ENCODE data around the gene TNFRSF1A.

TNFRSF1A gene

DNA sequence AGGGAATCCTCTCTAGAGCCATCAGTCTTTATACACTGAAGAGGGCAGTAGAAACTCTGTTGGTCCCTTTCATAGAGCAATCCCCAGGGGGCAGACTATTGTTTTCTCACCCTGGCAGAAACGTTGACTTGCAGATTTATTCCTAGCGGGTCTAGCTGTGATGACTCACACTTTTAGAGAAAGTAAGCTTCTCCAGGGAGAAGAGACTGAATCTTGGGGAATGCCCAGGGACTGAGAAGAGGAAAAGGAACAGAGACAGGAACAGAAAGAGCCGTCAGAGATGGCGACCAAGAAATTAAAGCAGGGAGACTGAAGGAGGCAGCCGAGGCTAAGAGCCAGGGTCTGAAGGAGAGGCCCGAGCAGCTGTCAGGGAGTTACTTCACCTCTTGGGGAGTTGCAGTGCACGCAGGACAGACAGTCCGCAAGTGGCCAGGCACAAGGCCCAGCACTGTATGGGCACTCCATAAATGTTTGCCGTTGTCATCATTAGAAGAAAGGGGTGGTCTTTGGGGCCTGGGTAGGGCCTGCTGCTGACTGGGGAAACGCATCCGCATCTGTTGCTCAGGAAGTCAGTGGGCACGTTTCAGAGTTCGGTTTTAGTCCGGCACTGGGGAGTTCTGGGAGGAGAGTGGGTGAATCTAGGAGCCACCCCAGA, 18.4 kb downstream of the TNFRSF1A start:
- peak; percentile 97 for DNase-seq (ENCODE audit: low read depth)

DNA sequence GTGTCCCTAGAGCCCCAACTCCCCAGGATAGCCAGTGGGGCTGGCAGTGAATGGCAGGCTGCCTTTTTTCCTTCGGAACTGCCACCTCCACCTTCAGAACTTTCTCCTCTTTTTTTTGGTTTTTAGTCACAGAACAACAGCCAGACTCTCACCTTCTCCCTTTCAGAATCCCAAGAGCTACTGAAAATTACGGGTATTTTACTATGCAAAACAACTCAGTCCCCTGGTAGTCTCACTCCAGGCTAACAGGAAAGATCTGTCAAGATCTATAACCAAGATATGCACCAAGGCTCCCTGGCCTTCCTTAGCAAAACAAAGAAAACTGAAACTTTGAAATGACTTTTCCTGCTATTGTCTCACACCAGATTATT, 18.9 kb downstream of the TNFRSF1A start:
- no peak for DNase-seq (ENCODE audit: low read depth)

DNA sequence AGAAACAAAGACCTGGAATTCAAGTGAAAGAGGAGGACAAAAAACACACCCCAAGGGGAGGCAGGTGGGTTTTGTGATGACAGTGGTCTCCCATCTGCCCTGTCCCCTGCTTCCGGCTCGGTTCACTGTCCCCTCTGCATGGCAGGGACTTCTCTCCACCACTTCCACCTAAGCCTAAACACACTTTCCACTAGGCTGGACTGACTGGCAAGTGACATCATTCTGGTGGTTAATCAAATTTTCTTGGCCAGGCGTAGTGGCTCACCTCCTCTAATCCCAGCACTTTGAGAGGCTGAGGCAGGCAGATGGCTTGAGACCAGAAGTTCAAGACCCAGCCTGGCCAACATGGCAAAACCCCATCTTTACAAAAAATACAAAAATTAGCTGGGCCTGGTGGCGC, 19.5 kb downstream of the TNFRSF1A start:
- no peak for DNase-seq (ENCODE audit: low read depth)

DNA sequence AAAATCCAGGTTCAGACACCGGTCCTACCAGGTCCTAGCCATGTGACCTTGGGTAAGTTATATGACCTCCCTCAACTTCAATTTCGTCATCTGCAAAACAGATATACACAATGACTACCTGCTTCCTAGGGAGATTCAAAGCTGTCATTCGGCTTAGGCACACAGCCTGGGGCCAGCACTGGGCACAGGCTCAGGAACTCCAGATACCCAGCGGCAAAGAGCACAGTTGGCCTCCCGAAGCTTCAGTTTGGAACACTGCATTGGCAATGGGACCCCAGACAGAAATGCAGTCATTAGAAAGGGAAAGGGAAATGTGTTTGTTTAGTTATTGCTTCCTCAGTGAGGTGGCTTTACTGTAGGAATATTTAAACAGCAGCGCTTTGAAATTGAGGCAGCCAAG, 20.0 kb downstream of the TNFRSF1A start:
- DNase-seq (ENCODE audit: low read depth): no peak

DNA sequence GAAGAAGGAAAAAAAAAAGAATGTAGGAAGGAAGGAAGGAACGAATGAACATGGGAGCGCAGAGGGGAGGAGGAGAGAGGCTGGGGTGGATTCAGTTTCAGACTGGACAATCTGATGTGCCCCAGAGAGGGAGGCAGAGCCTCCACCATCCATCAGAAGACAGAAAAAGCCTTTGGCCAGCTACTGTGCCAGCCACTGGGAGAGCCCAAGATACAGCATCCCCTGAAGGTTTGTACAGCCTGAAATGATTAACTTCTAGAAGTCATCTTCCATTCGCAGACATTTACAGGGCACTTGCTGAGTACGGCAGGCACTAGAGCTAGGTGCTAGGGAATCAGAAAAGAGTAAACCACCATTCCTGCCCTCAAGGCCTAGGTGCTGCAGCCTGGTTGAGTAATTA, 22.4 kb downstream of the TNFRSF1A start:
- peak; percentile 24 for DNase-seq (ENCODE audit: low read depth)

DNA sequence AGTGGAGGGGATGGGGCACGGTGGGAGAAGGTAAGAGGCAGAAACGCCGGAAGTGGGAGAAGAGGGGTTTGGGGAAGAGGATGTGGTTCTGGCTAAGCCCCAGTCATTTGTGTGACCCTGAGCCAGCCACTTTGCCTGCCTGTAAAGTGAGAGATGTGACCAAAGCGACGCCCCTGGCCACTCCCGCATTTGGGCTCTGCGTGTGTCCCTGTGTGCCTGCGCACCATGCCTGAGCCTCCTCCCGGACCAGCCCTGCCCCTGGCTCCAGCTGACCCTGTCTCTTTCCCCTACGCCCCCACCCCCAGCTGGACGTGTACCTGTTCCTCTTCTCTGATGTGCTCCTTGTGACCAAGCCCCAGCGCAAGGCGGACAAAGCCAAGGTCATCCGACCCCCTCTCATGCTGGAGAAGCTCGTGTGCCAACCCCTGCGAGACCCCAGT, 23.4 kb downstream of the TNFRSF1A start:
- DNase-seq (ENCODE audit: low read depth): no peak

DNA sequence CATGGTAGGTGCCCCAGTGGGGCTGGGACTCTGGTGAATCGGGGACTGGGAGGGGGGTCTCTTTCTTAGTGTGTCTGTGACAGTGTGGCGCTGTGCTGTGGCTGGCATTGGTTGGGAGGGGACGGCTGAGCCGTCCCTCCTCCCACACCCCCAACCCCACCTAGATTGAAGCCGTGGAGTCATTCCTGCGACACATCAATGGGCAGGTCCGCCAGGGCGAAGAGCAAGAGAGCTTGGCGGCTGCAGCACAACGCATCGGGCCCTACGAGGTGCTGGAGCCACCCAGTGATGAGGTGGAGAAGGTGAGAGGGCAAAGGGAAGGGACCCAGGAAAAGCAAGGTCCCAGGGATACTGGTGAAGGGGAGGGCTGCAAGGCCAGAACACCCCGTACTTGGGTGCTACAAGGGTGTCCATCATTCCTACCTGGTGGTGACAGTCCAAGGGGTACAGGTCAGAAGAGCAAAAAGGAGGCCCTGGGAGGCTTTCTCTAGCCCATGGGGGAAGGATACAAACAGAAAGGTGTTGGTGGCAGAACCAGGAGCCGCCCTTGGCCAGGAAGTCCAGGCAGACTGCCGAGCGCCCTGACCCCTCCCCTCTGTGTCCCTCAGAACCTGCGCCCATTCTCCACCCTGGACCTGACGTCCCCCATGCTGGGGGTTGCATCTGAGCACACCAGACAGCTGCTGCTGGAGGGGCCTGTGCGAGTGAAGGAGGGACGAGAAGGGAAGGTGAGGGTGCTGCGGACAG, 24.0 kb downstream of the TNFRSF1A start:
- no peak for DNase-seq (ENCODE audit: low read depth)

DNA sequence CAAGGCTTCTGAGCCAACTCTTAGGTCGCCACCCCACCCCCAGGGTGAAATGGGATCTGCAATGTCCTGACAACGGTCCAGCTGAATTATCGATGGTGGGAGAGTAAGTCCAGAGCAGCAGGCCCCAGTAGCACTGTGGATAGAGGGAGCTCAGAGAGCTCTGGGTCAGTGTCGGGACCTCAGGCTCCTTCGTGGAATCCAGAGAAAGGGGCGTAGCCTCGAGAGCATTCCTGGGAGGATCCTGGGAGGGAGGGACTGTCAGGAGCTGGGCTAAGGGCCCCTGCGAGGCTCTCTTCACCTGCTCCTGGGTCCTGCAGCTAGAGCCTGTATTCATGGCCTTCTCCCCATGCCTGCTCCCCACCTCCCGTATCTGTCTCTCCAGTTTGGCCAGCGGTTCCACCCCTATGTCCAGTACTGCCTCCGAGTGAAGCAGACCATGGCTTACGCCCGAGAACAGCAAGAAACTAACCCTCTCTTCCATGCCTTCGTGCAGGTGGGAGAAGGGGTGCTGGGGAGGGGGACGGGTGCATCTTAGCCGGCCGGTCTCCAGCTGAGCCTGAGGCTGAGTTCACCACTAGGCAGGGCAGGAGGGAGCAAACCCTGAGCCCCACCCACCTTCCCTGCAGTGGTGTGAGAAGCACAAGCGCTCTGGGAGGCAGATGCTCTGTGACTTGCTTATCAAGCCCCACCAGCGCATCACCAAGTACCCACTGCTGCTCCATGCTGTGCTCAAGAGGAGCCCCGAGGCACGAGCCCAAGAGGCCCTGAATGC, 24.8 kb downstream of the TNFRSF1A start:
- peak; percentile 34 for DNase-seq (ENCODE audit: low read depth)

DNA sequence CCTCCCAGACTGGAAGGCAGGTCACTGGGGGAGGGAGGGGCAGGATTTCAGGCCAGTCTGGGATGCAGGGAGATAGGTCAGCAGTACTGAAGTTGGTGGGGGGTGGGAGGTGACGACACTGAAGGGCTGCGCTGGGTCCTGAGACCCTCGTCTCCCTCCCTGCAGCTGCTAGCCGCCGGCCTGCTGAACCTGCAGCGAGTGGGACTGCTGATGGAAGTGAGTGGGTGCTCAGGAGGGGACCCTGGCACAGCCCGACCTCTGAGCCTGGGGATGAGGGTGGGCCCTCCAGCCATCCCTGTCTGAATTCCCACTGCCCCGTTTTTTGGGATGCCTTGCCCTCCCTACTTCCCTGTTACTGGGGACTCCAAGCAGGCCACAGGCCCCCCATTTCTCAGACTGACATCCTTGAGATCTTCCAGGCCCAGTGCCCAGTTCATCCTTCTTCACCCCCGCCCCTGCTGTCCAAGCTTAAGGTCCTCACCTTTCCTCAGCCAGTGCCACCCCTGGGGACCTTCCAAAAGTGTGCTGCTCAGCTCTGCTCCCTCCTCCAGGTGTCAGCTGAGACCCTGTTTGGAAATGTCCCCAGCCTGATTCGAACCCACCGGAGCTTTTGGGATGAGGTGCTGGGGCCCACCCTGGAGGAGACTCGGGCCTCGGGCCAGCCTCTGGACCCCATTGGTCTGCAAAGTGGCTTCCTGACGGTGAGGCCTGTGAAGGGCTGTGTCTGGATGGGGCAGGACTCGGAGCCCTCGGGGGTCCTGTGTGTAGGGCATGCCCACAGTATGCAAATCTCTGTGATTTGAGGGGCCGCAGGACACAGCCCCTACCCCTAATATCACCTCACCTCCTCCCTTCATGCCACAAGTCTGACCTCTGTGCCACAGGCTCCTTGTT, 25.9 kb downstream of the TNFRSF1A start:
- no peak for DNase-seq (ENCODE audit: low read depth)

DNA sequence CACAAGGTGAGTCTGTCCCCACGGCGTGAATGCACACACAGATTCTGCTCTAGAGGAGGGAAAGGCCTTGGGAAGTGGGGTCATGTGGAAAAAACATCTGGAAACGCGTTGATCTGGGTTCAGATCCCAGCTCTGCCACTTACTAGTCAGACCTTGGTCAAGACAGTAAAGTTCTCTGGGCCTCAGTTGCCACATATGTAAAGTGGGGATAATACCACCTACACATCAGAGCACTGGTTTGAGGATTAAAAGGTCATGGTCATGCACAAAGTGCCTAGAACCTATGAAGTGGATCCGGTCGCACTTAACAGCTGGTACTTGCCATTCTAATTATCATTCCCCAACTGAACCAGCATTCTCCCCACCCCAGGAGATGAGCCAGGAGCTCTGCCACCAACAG, 26.7 kb downstream of the TNFRSF1A start:
- DNase-seq (ENCODE audit: low read depth): no peak

DNA sequence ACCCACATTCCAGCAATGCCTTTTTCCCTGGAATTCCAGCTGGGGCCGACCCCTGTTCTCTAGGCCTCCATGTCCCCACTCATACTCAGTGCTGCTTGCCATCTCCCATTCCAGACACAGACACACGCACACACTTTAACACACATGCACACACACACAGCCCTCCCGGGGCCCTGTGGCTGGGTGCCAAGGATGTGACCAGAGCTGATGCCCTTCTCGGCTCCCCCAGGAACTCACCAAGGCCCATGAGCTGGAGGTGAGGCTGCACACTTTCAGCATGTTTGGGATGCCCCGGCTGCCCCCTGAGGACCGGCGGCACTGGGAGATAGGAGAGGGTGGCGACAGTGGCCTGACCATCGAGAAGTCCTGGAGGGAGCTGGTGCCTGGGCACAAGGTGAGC, 27.1 kb downstream of the TNFRSF1A start:
- no peak for DNase-seq (ENCODE audit: low read depth)

DNA sequence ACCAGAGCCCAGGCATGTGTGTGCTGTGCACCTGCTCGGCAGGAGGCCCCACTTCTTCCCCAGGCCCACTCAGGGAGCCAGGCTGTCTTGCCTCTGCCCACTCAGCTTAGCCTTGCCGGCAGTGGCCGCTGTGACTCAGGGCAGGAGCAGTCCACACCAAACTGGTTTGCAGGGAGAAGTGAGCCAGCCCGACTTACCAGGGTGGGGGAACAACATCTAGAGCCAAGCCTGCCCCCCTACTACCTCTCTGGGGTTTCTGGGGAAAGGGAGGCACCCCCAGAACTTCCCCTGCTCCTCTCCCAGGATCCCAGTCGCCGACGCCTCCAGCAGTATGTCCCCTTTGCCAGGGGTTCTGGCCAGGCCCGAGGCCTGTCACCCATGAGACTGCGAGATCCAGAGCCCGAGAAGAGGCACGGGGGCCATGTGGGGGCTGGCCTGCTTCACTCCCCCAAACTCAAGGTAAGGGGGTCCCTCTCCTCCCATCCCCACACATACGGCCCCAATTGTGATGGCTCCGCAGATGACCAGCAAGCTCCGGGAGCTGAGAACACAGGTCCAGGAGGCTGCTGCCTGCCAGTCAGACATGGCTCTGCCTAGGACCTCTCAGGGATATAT, 28.4 kb downstream of the TNFRSF1A start:
- no peak for DNase-seq (ENCODE audit: low read depth)

DNA sequence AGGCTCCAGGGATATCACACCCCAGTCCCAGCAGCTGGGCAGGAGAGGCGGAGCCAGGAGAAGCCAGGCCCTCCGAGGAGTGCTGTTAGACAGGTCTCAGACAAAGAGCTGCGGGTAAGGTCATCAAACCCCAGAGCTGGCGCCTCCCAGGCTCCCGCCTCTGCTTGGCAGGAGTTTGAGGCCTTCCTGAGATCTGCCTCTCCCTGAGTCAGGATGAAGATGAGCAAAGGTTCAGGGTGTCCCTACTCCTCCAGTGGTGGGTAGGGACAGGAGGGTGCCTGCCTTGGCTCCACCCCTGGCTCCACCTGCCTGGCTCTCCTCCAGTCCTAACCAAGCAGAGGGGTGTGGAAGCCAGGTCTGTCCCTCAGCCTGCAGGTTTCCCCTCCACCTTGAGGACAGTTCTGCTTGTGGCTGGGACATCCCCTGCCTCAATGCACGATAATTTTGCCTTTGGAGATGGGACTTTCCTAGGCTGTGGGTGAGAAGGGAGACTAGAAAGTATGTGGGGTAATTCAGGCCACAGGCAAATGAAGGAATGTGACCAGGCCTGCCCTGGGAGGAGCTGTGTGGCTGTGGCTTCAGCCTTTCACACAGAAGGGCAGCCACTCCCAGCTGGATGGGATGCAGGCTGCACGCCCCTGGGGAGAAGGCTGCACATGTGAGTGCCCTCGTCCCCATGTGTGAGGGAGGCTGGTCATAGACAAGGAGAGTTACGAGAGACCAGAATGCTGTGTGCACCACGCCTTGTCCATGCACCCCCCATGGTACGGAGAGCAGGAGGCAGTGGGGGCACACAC, 29.1 kb downstream of the TNFRSF1A start:
- DNase-seq (ENCODE audit: low read depth): peak; percentile 66

DNA sequence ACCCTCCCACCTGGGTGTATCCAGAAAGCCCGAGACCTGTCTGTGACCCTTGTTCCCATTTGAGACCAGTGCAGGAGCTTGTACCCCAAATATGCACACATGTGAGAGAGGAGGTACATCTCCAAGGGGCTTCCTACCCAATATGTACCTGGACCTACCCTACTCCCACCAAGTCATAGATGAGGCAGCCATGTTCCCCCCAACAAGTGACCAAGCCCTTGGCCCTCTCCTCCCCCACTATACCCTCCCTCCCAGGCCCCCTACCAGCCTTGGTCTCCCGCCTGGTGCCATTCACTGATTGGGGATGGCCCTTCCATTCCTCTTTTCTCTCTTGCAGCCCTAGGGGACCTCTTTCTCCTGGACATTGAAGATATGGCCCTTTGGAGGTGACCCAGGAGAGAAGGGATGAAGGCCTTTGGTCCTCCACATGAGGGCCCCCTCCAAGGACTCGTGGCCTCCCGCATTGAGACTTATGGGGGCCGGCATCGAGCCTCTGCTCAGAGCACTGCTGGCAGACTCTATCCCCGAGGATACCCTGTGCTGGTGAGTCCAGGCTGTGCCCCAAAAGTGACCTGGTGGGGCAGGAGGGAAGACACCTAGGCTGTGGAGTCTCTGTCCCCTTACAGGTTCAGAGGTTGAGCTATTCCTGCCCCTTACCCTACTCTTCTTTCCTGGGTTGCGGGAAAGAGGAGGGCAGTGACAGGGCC, 29.9 kb downstream of the TNFRSF1A start:
- no peak for DNase-seq (ENCODE audit: low read depth)

DNA sequence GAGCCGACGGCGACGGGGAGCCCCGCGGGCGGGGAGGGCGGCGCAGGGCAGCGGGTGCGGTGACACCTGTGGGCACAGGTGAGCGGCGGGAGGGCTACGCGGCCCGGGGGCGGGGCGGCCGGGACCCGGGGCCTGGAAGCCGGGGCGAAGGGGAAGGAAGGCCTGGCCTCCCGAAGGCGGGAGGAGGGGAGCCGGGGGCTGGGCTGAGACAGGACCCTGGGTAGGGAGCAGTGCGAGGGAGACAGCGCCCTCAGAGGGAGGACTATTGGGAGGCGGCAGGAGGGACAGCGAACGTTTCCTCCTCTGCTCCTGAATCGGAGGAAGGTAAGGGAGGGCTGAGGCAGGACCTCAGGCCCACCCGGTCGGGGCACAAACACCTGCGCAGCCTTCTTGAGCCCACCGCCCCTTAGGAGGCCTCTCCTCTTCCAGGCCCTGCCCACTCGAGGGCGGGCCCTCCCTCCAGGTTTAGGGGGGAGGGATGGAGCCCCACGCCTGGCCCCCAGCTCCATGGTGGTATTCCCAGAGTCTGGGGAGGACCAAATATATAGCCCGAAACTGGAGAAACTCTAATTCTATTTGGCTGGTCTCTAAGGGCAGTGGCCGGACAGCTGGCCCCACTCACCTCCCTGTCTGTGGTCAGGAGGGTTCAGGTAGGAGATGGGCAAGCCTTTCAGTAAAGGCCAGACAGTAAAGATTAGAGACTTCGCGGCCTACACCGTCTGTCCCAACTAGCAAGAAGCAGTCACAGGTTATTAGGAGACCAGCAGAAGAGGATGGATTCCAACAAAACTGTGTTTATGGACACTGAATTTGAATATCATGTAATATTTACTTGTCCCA, 30.9 kb downstream of the TNFRSF1A start:
- DNase-seq (ENCODE audit: low read depth): no peak

DNA sequence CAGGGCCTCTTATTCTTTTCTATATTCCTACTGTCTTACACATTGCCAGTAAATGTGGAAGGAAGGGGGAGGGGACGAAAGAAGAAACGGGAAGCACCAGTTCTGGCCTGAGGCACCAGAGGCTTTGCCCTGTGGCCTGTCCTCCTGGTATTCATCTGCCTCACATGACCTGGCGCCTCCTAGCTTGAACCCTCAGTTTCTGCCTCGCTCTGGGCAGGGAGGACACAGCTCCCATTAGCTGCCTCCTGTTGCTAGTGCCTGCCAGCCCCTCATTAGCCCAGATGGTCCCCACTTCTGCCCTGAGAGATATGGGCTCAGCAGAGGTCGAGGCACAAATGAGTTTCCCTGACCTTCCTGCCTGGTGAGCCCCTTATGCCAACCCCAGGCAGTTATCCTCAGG, 34.3 kb downstream of the TNFRSF1A start:
- DNase-seq (ENCODE audit: low read depth): no peak

DNA sequence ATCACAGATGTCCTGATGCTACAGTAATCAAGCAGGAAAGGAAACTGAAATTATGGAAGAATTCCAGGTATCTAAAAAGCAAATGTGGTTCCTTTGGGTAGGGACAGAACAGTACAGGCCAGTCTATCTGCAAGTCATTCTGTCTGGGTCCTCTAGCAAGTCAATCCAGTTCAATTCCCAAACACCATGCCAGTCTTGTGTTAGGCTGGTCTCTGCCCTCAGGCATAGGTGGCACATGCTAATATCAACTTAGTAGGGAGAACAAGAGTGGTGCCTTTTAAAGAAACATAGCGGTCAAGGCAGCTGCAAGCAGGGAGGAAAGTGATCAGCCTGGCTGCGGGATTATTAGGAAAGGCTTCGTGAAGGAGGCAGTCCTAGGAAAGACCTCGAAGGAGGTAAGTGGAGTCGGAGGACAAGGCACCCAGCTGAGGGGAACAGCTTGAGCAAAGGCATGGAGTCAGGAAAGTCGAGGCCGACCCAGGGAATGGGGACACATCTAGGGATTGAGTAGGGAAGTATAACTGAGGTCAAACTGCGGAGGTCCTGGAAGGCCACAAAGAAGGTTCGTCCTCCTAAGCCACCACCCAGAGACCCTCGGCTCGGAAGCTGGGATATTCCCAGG, 35.2 kb downstream of the TNFRSF1A start:
- DNase-seq (ENCODE audit: low read depth): no peak

DNA sequence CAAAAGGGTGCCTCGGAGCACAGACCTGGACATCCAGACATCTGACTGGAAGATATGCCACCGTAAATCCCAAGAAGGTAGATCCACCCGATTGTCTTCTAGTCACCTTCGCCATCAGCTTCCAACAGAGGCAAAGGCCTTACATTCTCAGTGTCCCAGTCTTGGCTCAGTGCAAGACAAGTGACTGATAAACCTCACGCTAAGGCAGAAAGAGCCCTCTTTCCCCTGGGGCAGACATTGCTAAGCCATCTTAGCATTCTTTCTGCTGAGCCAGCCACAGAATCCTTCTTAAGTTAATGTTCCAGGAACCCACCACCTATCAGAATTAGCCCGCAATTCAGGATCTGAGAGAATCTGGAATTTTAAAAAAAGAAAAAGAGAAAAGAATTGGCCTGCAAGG, 35.7 kb downstream of the TNFRSF1A start:
- DNase-seq (ENCODE audit: low read depth): no peak

DNA sequence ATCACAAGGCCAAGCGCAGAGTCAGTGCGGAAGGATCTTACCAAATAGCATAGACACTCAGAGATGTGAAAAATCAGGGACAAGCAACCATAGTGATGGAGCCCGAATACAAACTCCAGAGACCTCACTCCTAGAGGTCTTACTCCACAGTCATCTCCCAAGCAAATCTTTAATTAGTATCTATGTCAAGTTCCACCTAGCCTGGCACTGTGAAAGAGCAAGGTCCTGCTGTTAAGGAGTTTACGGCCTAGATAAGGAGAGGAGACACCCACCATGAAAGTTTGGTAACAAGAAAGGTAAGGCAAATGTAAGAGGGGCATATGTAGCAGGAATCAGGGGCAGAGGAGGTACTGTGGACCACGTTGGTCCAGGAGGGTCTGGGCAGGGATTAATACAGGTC, 38.8 kb downstream of the TNFRSF1A start:
- DNase-seq (ENCODE audit: low read depth): no peak

Measured in EH (cell line).